Measurements from ENCODE around the gene EPS8. TPM values are rescaled to one million over a fixed set of nuclear protein-coding genes. Genes with fewer than 3 reads are reported as not detected.

EPS8 gene
- total and polyA plus RNA-seq, 3 donors from 2014 or later: 40.0 to 81.8 (median 65.3) TPM

GRCh38 chr12:15590180-15590826 lies 198.9 kb downstream of the EPS8 start:
- peak overlapping the region; percentile 17 to 27 for H3K4me3 ChIP-seq
- no peak for TF ChIP-seq POLR2A (IDR thresholded peaks at IDR 0.05)
- peak; percentile 72 to 95 (median 94) for TF ChIP-seq CTCF (IDR thresholded peaks at IDR 0.05)
- peak overlapping the region in 1 of 2 donors; percentile 25 for H3K27ac ChIP-seq
- DNase-seq: peak; percentile 76
- H3K36me3 ChIP-seq (ENCODE audit: low read depth, missing control alignments): no peaks in the 10 kb centered on the region
- WGBS, 2 donors: 3 to 4% methylated on average over 16 of the region's 16 CpGs
- intact Hi-C loops (cut with DNase I; ENCODE audit: low total_unique reads): loop anchor here (5.0 kb wide), 1 partner anchor 262 kb away; no protein-coding TSS in a partner anchor
- H3K27me3 ChIP-seq: no peaks in the 10 kb centered on the region
- no peaks in the 10 kb centered on the region for H3K4me1 ChIP-seq
- no peaks in the 10 kb centered on the region for H3K9me3 ChIP-seq

DNA sequence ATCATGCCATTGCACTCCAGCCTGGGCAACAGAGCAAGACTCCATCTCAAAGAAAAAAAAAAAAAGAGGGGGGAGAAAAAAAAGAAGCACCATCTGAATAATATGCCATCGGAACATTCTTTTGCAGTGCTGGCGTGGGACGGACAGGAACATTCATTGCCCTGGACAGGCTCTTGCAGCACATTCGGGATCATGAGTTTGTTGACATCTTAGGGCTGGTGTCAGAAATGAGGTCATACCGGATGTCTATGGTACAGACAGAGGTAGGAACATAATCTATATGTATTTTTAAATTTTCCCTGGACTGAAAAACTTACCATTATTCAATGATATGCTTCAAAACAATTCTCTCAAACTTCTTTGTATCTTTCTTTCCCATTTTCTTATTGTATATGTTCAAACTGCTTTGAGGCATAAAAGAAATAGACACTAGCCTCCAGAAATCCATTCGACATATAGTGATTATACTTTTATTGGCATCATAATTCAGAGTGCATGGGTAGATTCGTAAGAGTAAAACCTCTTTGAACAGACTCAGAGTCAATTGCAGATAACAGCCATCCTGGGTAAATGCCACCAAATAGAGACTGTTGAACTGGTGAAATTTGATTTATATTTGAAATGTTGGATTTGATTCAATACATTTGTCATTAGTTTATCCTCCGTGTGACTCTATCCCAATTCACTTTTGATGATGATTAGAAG lies 199.7 kb downstream of the EPS8 start:
- no peaks in the 10 kb centered on the region for H3K27me3 ChIP-seq
- H3K9me3 ChIP-seq: no peaks in the 10 kb centered on the region
- no peaks in the 10 kb centered on the region for H3K4me1 ChIP-seq
- no peak for TF ChIP-seq POLR2A (IDR thresholded peaks at IDR 0.05)
- TF ChIP-seq CTCF (IDR thresholded peaks at IDR 0.05): no peak
- H3K4me3 ChIP-seq: no peak overlapping the region
- DNase-seq: no peak
- H3K27ac ChIP-seq: no peak overlapping the region
- WGBS, 2 donors: 65 to 70% methylated on average over 8 of the region's 8 CpGs
- H3K36me3 ChIP-seq (ENCODE audit: low read depth, missing control alignments): no peaks in the 10 kb centered on the region
- intact Hi-C loops (cut with DNase I; ENCODE audit: low total_unique reads): loop anchor here (5.0 kb wide), 1 partner anchor 263 kb away; no protein-coding TSS in a partner anchor

GRCh38 chr12:15584366-15585041 lies 204.7 kb downstream of the EPS8 start:
- WGBS, 2 donors: 30 to 46% methylated on average over 3 of the region's 3 CpGs
- no peaks in the 10 kb centered on the region for H3K36me3 ChIP-seq (ENCODE audit: low read depth, missing control alignments)
- DNase-seq: peak; percentile 52
- H3K4me3 ChIP-seq: no peak overlapping the region
- H3K4me1 ChIP-seq: no peaks in the 10 kb centered on the region
- H3K9me3 ChIP-seq: no peaks in the 10 kb centered on the region
- H3K27me3 ChIP-seq: no peaks in the 10 kb centered on the region
- no peak overlapping the region for H3K27ac ChIP-seq
- TF ChIP-seq CTCF (IDR thresholded peaks at IDR 0.05) (peak; percentile 36 to 75 (median 58)), POLR2A (IDR thresholded peaks at IDR 0.05) (no peak)
- intact Hi-C loops (cut with DNase I; ENCODE audit: low total_unique reads): no loop called here

DNA sequence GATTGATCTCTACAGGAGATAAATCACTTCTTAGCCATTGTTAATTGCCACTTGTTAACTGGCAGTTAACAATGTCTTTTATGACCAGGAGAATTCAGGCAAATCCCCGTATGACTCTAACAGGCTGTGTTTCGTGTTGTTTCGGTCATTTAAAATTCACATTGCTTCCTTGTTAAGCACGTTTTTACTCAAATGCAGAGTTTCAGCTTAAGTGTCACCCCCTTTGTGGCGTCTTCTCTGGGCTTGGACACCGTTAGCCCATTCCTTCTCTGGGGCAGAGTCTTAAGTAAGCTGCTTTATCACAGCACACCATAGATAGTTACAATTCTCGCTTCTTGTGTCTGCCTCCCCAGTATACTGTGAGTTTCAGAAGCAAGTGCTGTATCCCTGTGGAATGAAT lies 205.4 kb downstream of the EPS8 start:
- no peaks in the 10 kb centered on the region for H3K36me3 ChIP-seq (ENCODE audit: low read depth, missing control alignments)
- H3K27me3 ChIP-seq: no peaks in the 10 kb centered on the region
- TF ChIP-seq CTCF (IDR thresholded peaks at IDR 0.05): no peak
- no peak for TF ChIP-seq POLR2A (IDR thresholded peaks at IDR 0.05)
- intact Hi-C loops (cut with DNase I; ENCODE audit: low total_unique reads): no loop called here
- no peaks in the 10 kb centered on the region for H3K9me3 ChIP-seq
- WGBS, 2 donors: 70 to 82% methylated on average over 7 of the region's 7 CpGs
- no peaks in the 10 kb centered on the region for H3K4me1 ChIP-seq
- H3K4me3 ChIP-seq: no peak overlapping the region
- no peak for DNase-seq
- no peak overlapping the region for H3K27ac ChIP-seq
